ENCODE results near the gene MSRB1. TPM values are rescaled to one million over a fixed set of nuclear protein-coding genes. Genes with fewer than 3 reads are reported as not detected.

Gene MSRB1
- total and polyA plus RNA-seq, 2 of the 8 experiments (the other 6 are each of a cell fraction or from before 2014, with no cell fraction given): 28.2 to 51.4 TPM

- TF ChIP-seq YY1 (IDR thresholded peaks at IDR 0.05; ENCODE audit: low read depth, low read length) (peak; percentile 100), E2F6 (IDR thresholded peaks at IDR 0.05) (no peak), NRF1 (IDR thresholded peaks at IDR 0.05; ENCODE audit: low read depth, low read length) (no peak), TEAD4 (IDR thresholded peaks at IDR 0.05; ENCODE audit: low read depth, low read length) (0 out of 2 replicates have a peak, but pooled peaks have one; percentile 7), SP1 (IDR thresholded peaks at IDR 0.05; ENCODE audit: low read depth, low read length) (peak; percentile 82), SUZ12 (IDR thresholded peaks at IDR 0.05; ENCODE audit: low read length) (no peak), RFX5 (IDR thresholded peaks at IDR 0.05; ENCODE audit: borderline replicate concordance, low read depth, low read length) (no peak), TAF1 (IDR thresholded peaks at IDR 0.05; ENCODE audit: low read depth, low read length) (peak; percentile 86), ATF3 (IDR thresholded peaks at IDR 0.05; ENCODE audit: insufficient read depth, low read depth, low read length) (peak; percentile 100), BCL11A (IDR thresholded peaks at IDR 0.05; ENCODE audit: low read depth in 2 of 2, low read length in 2 of 2) (no peak), JUND (IDR thresholded peaks at IDR 0.05; ENCODE audit: low read length) (peak; percentile 68; the same call in 1 of the 2 replicates), CHD1 (IDR thresholded peaks at IDR 0.05; ENCODE audit: low read depth, low read length) (no peak), FOSL1 (IDR thresholded peaks at IDR 0.05; ENCODE audit: insufficient read depth, low read depth, low read length) (no peak), SIX5 (IDR thresholded peaks at IDR 0.05; ENCODE audit: low read depth, low read length) (peak; percentile 74; the same call in 1 of the 2 replicates), EZH2 (IDR thresholded peaks at IDR 0.05; ENCODE audit: low read depth, low read length, severe bottlenecking) (no peak), SRF (IDR thresholded peaks at IDR 0.05; ENCODE audit: low read depth, low read length) (peak; percentile 98), HDAC2 (IDR thresholded peaks at IDR 0.05; ENCODE audit: borderline replicate concordance in 1 of 2, low read depth in 2 of 2, low read length in 2 of 2) (no peak), RNF2 (IDR thresholded peaks at IDR 0.05; ENCODE audit: borderline replicate concordance, low read depth, low read length, missing control alignments, poor library complexity, severe bottlenecking) (no peak), ASH2L (IDR thresholded peaks at IDR 0.05; ENCODE audit: low read length) (peak; percentile 90), RBBP5 (IDR thresholded peaks at IDR 0.05; ENCODE audit: borderline replicate concordance, low read depth, low read length) (peak; percentile 96; the same call in 1 of the 2 replicates), CREB1 (IDR thresholded peaks at IDR 0.05) (peak; percentile 100), EGR1 (IDR thresholded peaks at IDR 0.05; ENCODE audit: borderline replicate concordance, low read depth, low read length) (peak; percentile 90)
Observed at GRCh38 chr16:1971796-1972489, 28.9 kb upstream of the MSRB1 start, which contains the start of gene TBL3 (continued).

Measured in H1 (cell line).